ENCODE data around the gene CORO2B.

GRCh38 chr15:68583321-68583720 is 4.5 kb downstream of the CORO2B start:
- no peak for TF ChIP-seq CTCF (IDR thresholded peaks at IDR 0.05)
- TF ChIP-seq POLR2A (IDR thresholded peaks at IDR 0.05) = no peak

All from uterus (tissue), 2 donors.